ENCODE data around the gene CACNA1C.

The CACNA1C gene

GRCh38 chr12:2288001-2288400, 235.2 kb downstream of the CACNA1C start:
- no peak for TF ChIP-seq CTCF (IDR thresholded peaks at IDR 0.05; ENCODE audit: low read depth, low read length, missing control alignments)
- Histone ChIP-seq H3K27me3 (replicated peaks) (no peaks in the 10 kb centered on the region), H3K36me3 (replicated peaks) (no peaks in the 10 kb centered on the region), H3K4me3 (ENCODE audit: low read depth, low read length) (no peak overlapping the region), H3K27ac (no peak overlapping the region)
- in situ Hi-C loops (cut with HindIII; ENCODE audit: low pct_ligation_motif_present, low sequenced_read_pairs), result no loop called here
- DNase-seq, result no peak

GRCh38 chr12:2288471-2288870, 235.7 kb downstream of the CACNA1C start:
- Histone ChIP-seq H3K27me3 (replicated peaks) (no peaks in the 10 kb centered on the region), H3K27ac (no peak overlapping the region), H3K36me3 (replicated peaks) (no peaks in the 10 kb centered on the region), H3K4me3 (ENCODE audit: low read depth, low read length) (no peak overlapping the region)
- TF ChIP-seq CTCF (IDR thresholded peaks at IDR 0.05; ENCODE audit: low read depth, low read length, missing control alignments), result no peak
- no peak for DNase-seq
- in situ Hi-C loops (cut with HindIII; ENCODE audit: low pct_ligation_motif_present, low sequenced_read_pairs), result no loop called here

- Histone ChIP-seq H3K27ac (no peak overlapping the region), H3K36me3 (replicated peaks) (no peaks in the 10 kb centered on the region), H3K4me3 (ENCODE audit: low read depth, low read length) (no peak overlapping the region), H3K27me3 (replicated peaks) (no peaks in the 10 kb centered on the region)
- in situ Hi-C loops (cut with HindIII; ENCODE audit: low pct_ligation_motif_present, low sequenced_read_pairs), result no loop called here
- TF ChIP-seq CTCF (IDR thresholded peaks at IDR 0.05; ENCODE audit: low read depth, low read length, missing control alignments), result no peak
- DNase-seq, result no peak
Measured at GRCh38 chr12:2288875-2289274, 236.1 kb downstream of the CACNA1C start.

- H3K27me3 ChIP-seq (replicated peaks), result no peaks in the 10 kb centered on the region
- TF ChIP-seq CTCF (IDR thresholded peaks at IDR 0.05; ENCODE audit: low read depth, low read length, missing control alignments), result no peak
- in situ Hi-C loops (cut with HindIII; ENCODE audit: low pct_ligation_motif_present, low sequenced_read_pairs), result no loop called here
- no peaks in the 10 kb centered on the region for H3K36me3 ChIP-seq (replicated peaks)
- no peak overlapping the region for H3K4me3 ChIP-seq (ENCODE audit: low read depth, low read length)
- no peak overlapping the region for H3K27ac ChIP-seq
- DNase-seq, result no peak
Measured at GRCh38 chr12:2289525-2289924, 236.7 kb downstream of the CACNA1C start.

GRCh38 chr12:2290091-2290490, 237.3 kb downstream of the CACNA1C start:
- no peak for TF ChIP-seq CTCF (IDR thresholded peaks at IDR 0.05; ENCODE audit: low read depth, low read length, missing control alignments)
- in situ Hi-C loops (cut with HindIII; ENCODE audit: low pct_ligation_motif_present, low sequenced_read_pairs), result no loop called here
- no peak for DNase-seq
- no peaks in the 10 kb centered on the region for H3K36me3 ChIP-seq (replicated peaks)
- no peaks in the 10 kb centered on the region for H3K27me3 ChIP-seq (replicated peaks)
- H3K27ac ChIP-seq, result no peak overlapping the region
- H3K4me3 ChIP-seq (ENCODE audit: low read depth, low read length), result no peak overlapping the region

GRCh38 chr12:2290516-2291065, 237.8 kb downstream of the CACNA1C start:
- DNase-seq, result no peak
- Histone ChIP-seq H3K27ac (no peak overlapping the region), H3K4me3 (ENCODE audit: low read depth, low read length) (no peak overlapping the region), H3K36me3 (replicated peaks) (no peaks in the 10 kb centered on the region), H3K27me3 (replicated peaks) (no peaks in the 10 kb centered on the region)
- no peak for TF ChIP-seq CTCF (IDR thresholded peaks at IDR 0.05; ENCODE audit: low read depth, low read length, missing control alignments)
- in situ Hi-C loops (cut with HindIII; ENCODE audit: low pct_ligation_motif_present, low sequenced_read_pairs), result no loop called here

All from brain microvascular endothelial cell (primary cell).